Cardiac muscle cell (in vitro differentiated cells and primary cell): ENCODE results near the gene ZFYVE28. TPM values are rescaled to one million over a fixed set of nuclear protein-coding genes. Genes with fewer than 3 reads are reported as not detected.
"Not testable (repeated sequence)": the region's sequence is repeated elsewhere in the genome, so short reads cannot be mapped to it uniquely, and the experiment has no call there.

Experiments used
- DNase-seq, 2 donors: peaks; one replicate each; pipeline versions ENCODE4 v3.0.0 to v3.0.0-alpha.2; 2010 to 2017; ENCODE audit warnings: low read depth in 1 of 2, low spot score in 1 of 2
- H3K27ac ChIP-seq: fragments of 200-600 bp; sonication (generic); 2 replicates; pipeline ENCODE4 v1.5.1; 2016
- H3K27me3 ChIP-seq: fragments of 200-600 bp; sonication (generic); 2 replicates; pipeline ENCODE4 v1.6.0; 2016; ENCODE audit warnings: control low read depth
- H3K36me3 ChIP-seq: fragments of 200-600 bp; sonication (generic); 2 replicates; pipeline ENCODE4 v1.5.1; 2016; ENCODE audit warnings: control low read depth
- H3K4me1 ChIP-seq: fragments of 200-600 bp; sonication (generic); 2 replicates; pipeline ENCODE4 v1.8.1; 2017; ENCODE audit warnings: low read depth, mild to moderate bottlenecking, mixed run types
- H3K4me3 ChIP-seq: fragments of 200-600 bp; sonication (generic); 2 replicates; pipeline ENCODE4 v1.5.1; 2016; ENCODE audit warnings: mild to moderate bottlenecking
- H3K9me3 ChIP-seq: fragments of 200-600 bp; sonication (generic); 2 replicates; pipeline ENCODE4 v1.5.1; 2017; ENCODE audit warnings: low read depth, mild to moderate bottlenecking, control low read depth
- CTCF ChIP-seq: IDR thresholded peaks from 2 replicates; pipeline ENCODE4 v1.5.1; 2012; ENCODE audit warnings: low read depth, mild to moderate bottlenecking, low read length
- polyA plus RNA-seq: library from polyadenylated mRNA; unstranded; fragments of >200 nt; fragmentation: Nextera tagmentation; extraction: Ambion mirVana; gene quantifications from 2 replicates; pipeline ENCODE4 v1.2.1, GENCODE V29; 2016
- total RNA-seq: library from RNA; depleted of rRNA; stranded (reverse); fragments of >200 nt; gene quantifications from 2 replicates; pipeline ENCODE4 v1.2.3, GENCODE V29; 2016

The ZFYVE28 gene
- total RNA-seq (2.7 and 4.0 TPM in 2 replicates), polyA plus RNA-seq (1.3 and 1.9 TPM in 2 replicates)

GRCh38 chr4:2417765-2418649, at the start of gene ZFYVE28:
Gene ZFYVE28 (minus strand): TSS chr4:2418645. CDS start chr4:2418323, 322 bp downstream.
- Histone ChIP-seq H3K4me1 (peaks cover 7% of the 10 kb centered on the region), H3K9me3 (no peaks in the 10 kb centered on the region), H3K27ac (no peak within 1 kb of the TSS), H3K4me3 (peak within 1 kb of the TSS; percentile 58), H3K27me3 (peaks cover 96% of the 10 kb centered on the region), H3K36me3 (no peaks in the 10 kb centered on the region)
- no peak for TF ChIP-seq CTCF
- no peak for DNase-seq

- H3K27ac ChIP-seq, H3K27me3 ChIP-seq, DNase-seq, H3K4me3 ChIP-seq, H3K9me3 ChIP-seq, H3K36me3 ChIP-seq: not testable (repeated sequence)
- peaks cover 10% of the 10 kb centered on the region for H3K4me1 ChIP-seq
Measured at GRCh38 chr4:2465544-2465943, 47.1 kb upstream of the ZFYVE28 start.

GRCh38 chr4:2465032-2465431, 46.6 kb upstream of the ZFYVE28 start:
- no peaks in the 10 kb centered on the region for H3K27me3 ChIP-seq
- peaks cover 5% of the 10 kb centered on the region for H3K4me1 ChIP-seq
- no peak for DNase-seq
- no peak for TF ChIP-seq CTCF
- H3K36me3 ChIP-seq: no peaks in the 10 kb centered on the region
- no peak overlapping the region for H3K27ac ChIP-seq
- no peaks in the 10 kb centered on the region for H3K9me3 ChIP-seq
- H3K4me3 ChIP-seq: no peak overlapping the region

- Histone ChIP-seq H3K27me3 (no peaks in the 10 kb centered on the region), H3K9me3 (no peaks in the 10 kb centered on the region), H3K36me3 (no peaks in the 10 kb centered on the region), H3K27ac (no peak overlapping the region), H3K4me3 (peak overlapping the region; percentile 39), H3K4me1 (peaks cover 5% of the 10 kb centered on the region)
- peak in 1 of 2 donors; percentile 7 for DNase-seq
- TF ChIP-seq CTCF: no peak
Measured at GRCh38 chr4:2462992-2463762, 44.7 kb upstream of the ZFYVE28 start.

GRCh38 chr4:2462218-2462991, 44.0 kb upstream of the ZFYVE28 start:
- peak; percentile 36 for TF ChIP-seq CTCF

More at GRCh38 chr4:2462218-2462991, 44.0 kb upstream of the ZFYVE28 start:
- no peaks in the 10 kb centered on the region for H3K36me3 ChIP-seq
- H3K27me3 ChIP-seq: no peaks in the 10 kb centered on the region
- no peaks in the 10 kb centered on the region for H3K4me1 ChIP-seq
- H3K27ac ChIP-seq: no peak overlapping the region
- peak overlapping the region; percentile 39 for H3K4me3 ChIP-seq
- no peaks in the 10 kb centered on the region for H3K9me3 ChIP-seq
- peak; percentile 80 to 85 for DNase-seq
